Measurements from ENCODE around the gene DPP10.

The DPP10 gene

DNA sequence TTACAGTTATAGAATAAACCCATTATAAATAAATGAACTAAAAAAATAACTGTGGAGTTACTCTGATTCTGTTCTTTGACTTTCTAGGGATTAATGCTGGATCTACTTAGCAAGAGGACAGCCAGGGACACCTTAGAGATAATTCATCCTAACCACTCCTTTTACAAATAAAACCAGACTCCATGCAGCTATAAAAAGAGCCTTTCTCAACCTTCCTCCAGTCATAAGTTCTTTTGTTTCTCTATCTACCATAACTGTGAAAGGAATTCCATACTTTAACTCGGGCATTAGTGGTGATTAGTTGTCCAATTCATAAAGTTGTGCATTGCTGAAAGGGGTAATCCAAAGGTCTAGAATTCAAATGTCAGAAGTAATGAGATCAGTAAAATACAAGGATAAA lies 682.4 kb downstream of the DPP10 start:
- no peak for DNase-seq (ENCODE audit: low read depth)
- H3K4me3 ChIP-seq (ENCODE audit: low read length) = no peak overlapping the region
- TF ChIP-seq, protein P1, sequence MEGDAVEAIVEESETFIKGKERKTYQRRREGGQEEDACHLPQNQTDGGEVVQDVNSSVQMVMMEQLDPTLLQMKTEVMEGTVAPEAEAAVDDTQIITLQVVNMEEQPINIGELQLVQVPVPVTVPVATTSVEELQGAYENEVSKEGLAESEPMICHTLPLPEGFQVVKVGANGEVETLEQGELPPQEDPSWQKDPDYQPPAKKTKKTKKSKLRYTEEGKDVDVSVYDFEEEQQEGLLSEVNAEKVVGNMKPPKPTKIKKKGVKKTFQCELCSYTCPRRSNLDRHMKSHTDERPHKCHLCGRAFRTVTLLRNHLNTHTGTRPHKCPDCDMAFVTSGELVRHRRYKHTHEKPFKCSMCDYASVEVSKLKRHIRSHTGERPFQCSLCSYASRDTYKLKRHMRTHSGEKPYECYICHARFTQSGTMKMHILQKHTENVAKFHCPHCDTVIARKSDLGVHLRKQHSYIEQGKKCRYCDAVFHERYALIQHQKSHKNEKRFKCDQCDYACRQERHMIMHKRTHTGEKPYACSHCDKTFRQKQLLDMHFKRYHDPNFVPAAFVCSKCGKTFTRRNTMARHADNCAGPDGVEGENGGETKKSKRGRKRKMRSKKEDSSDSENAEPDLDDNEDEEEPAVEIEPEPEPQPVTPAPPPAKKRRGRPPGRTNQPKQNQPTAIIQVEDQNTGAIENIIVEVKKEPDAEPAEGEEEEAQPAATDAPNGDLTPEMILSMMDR (conservative IDR thresholded peaks at IDR 0.05; ENCODE audit: low read depth, low read length) = no peak

DNA sequence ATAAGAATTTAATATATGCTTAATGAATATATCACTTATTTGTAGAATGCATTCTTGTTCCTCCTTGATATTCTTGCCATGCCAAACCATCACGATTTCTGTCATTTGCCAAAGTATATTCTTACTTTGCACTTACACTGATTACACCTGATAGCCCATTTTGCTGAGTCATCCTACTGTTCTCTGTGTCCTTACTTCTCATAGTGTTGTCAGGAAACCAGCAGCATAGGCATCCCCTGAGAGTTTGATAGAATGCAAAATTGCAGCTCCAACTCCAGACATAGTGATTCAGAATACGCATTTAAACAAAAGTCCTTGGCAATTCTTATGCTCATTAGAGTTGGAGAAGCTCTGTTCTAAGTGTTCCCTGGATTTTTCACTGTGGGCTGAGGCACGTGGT lies 687.1 kb downstream of the DPP10 start:
- TF ChIP-seq, protein P1 (conservative IDR thresholded peaks at IDR 0.05; ENCODE audit: low read depth, low read length) = no peak

DNA sequence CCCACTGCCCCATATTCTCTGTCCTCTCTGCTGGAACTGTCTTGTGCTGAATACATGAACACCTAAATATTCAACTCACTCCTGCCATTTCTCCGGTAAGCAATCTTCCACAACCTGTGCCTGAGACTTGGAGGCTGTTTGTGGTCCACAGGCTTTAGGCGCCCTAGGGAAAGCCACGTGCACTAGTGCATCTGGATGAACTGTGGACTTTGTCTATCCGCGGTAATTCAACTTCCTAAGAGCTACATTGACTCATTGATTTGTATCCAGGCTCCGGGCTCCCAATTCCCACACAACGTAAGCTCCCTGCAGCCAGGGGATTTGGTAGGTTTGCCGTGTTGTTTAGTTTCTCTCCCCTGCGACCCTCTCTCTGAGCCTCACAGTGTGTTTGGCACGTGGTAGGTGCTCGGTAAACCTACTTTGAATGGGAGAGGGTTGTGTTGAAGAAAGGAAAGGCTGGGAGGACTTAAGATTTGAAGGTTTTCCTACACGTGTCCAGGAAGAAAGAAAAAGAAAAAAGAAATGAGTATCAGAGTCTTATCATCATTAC lies 718.2 kb downstream of the DPP10 start:
- no peak for DNase-seq (ENCODE audit: low read depth)
- peak overlapping the region; percentile 21 for H3K4me3 ChIP-seq (ENCODE audit: low read length)
- TF ChIP-seq, protein P1 (conservative IDR thresholded peaks at IDR 0.05; ENCODE audit: low read depth, low read length) = no peak

More for the DNA sequence above, 687.1 kb downstream of the DPP10 start:
- no peak for DNase-seq (ENCODE audit: low read depth)
- H3K4me3 ChIP-seq (ENCODE audit: low read length) = no peak overlapping the region

DNA sequence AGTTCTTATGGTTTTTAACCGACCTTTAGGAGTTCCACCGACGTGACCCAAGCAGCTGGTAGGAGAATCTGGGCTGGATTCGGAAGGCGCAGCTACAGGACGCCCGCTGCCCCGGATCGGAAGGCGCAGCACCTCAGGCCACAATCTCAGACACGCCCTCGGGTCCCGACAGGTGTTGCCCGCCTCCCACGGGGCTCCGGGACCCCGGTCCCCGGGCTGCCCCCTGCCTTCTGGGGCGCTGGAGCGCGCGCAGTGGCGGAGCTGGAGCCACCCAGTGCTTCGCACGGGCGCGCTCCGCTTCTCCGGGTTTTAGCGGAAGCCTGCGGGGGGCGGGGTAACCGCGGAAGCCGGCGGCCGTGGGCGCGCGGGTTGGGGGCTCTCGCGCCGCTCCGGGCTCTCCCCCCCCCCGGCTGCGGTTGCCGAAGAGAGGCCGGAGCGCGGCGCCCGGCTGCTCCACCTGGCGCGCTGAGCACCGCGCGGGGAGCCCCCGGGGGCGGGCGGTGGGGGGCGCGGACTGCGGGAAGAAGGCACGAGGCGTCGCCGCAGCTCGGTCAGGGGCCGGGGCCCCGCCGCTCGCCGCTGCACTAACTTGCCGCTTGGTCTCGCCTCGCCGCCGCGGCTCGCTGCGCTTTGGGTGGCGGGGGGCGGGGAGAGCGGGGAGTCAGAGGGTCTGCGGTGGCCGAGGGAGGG lies 718.8 kb downstream of the DPP10 start:
- peak overlapping the region; percentile 21 for H3K4me3 ChIP-seq (ENCODE audit: low read length)
- TF ChIP-seq, protein P1 (conservative IDR thresholded peaks at IDR 0.05; ENCODE audit: low read depth, low read length) = no peak

DNA sequence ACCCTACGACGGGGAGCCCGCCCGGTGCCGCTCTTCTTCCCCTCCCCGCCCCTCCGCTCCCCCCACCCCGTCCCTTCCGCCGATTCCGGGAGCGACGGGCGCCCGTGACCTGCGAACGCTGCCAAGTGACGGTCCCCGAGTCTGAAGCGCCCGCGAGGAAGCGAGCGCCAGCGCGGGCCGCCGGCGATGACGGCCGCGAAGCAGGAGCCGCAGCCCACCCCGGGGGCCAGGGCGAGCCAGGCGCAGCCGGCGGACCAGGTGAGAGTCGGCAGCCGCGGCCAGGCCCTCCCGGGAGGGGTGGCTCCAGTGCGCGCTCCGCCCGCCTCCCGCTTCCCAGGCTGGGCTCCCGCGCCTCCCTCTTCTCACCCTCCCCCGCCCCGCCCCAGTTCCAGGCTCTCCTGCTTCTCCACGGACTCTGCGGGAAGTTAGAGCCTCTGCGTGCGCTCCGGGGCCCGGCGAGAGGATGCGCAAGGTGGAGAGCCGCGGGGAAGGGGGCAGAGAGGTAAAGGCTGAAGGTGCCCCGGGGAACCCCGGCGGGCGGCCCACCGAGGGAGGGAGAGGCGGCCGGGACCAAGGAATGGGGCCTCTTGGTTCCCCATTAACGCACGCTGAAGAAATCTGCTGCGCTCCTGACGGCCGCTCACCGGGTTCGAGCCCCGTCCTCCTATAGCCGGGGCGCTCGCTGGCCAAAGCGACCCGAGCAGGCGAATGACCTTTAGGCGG lies 719.5 kb downstream of the DPP10 start:
- no peak for DNase-seq (ENCODE audit: low read depth)
- H3K4me3 ChIP-seq (ENCODE audit: low read length) = peak overlapping the region; percentile 23
- TF ChIP-seq, protein P1 (conservative IDR thresholded peaks at IDR 0.05; ENCODE audit: low read depth, low read length) = no peak

More for the DNA sequence above, 718.8 kb downstream of the DPP10 start:
- DNase-seq (ENCODE audit: low read depth) = no peak

DNA sequence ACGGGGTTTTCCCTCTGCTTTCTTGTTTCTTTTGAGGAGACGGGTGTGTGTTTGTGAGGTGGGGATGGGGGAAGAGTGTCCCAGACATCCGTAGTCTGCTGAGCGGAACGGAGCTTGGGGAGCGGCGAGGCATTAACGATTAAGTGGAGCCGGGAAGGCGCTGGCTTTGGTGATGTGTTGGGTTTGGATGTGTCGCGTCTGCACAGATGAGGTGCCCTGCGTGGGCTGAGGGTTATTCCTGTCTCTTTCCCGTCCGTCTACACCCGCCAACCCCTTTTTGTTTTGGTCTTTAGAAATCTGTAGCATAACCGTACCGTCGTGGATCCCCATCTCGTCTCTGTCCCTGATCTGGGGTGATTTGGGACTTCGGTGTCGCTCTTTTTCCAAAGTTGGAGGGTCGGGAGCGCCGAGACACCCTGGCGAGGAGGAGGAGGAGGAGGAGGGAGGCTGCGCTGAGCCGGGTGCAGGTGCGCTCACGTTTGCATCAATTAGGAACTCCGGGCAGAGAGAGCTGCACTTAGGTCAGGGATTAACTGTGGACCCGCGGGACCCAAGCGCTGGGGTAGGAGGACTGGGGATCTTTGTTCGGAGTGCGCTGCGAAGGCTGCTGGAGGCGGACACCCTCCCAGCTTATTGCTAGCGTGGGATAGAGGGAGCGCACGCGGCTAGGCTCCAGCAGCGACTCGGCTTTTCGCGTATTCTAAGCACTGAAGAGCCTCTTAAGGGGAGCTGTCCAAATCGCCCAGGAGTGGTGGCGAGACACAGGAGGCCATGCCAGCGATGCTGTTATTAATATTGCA lies 720.3 kb downstream of the DPP10 start:
- H3K4me3 ChIP-seq (ENCODE audit: low read length) = peak overlapping the region; percentile 23
- DNase-seq (ENCODE audit: low read depth) = no peak
- TF ChIP-seq, protein P1 (conservative IDR thresholded peaks at IDR 0.05; ENCODE audit: low read depth, low read length) = no peak

Measured in retinal pigment epithelial cell (primary cell).